DMS153 (cell line): ENCODE measurements around the gene LOXL3.
A peak's percentile ranks its signal among the peaks of the same experiment; 100 is the strongest.

Source experiments
- DNase-seq: peaks from one replicate; lab custom pipeline; 2025; lab: John Stamatoyannopoulos, UW

The LOXL3 gene

GRCh38 chr2:74553892-74554819 lies at the start of gene LOXL3, which contains the start of gene DOK1:
Gene LOXL3 (minus strand): TSS chr2:74553942. CDS start chr2:74552634, 1,308 bp downstream.
Gene DOK1 (plus strand): TSS chr2:74554720. CDS start chr2:74554755, 35 bp downstream.
- DNase-seq: peak; percentile 53

GRCh38 chr2:74602586-74603281 lies 49.0 kb upstream of the LOXL3 start:
- no peak for DNase-seq

GRCh38 chr2:74599676-74600075 lies 45.9 kb upstream of the LOXL3 start:
- no peak for DNase-seq

GRCh38 chr2:74597410-74597809 lies 43.7 kb upstream of the LOXL3 start:
- DNase-seq: peak; percentile 61

- no peak for DNase-seq
These were observed 42.8 kb upstream of the LOXL3 start for GRCh38 chr2:74596584-74596983.

- no peak for DNase-seq
These were observed 40.4 kb upstream of the LOXL3 start for GRCh38 chr2:74593826-74594772.

GRCh38 chr2:74588664-74589063 lies 34.9 kb upstream of the LOXL3 start:
- DNase-seq: no peak

- DNase-seq: peak; percentile 38
These were observed 34.0 kb upstream of the LOXL3 start for GRCh38 chr2:74587664-74588277.

- DNase-seq: no peak
These were observed 31.9 kb upstream of the LOXL3 start for GRCh38 chr2:74585406-74586185.

GRCh38 chr2:74584088-74584645 lies 30.4 kb upstream of the LOXL3 start:
- DNase-seq: no peak

- no peak for DNase-seq
These were observed 29.8 kb upstream of the LOXL3 start for GRCh38 chr2:74583504-74583903.

GRCh38 chr2:74582184-74582583 lies 28.4 kb upstream of the LOXL3 start:
- DNase-seq: no peak

GRCh38 chr2:74581463-74581862 lies 27.7 kb upstream of the LOXL3 start:
- DNase-seq: no peak

GRCh38 chr2:74578408-74578807 lies 24.7 kb upstream of the LOXL3 start:
- no peak for DNase-seq

GRCh38 chr2:74577448-74577847 lies 23.7 kb upstream of the LOXL3 start:
- no peak for DNase-seq

GRCh38 chr2:74576863-74577229 lies 23.1 kb upstream of the LOXL3 start:
- DNase-seq: no peak

- no peak for DNase-seq
These were observed 22.6 kb upstream of the LOXL3 start for GRCh38 chr2:74576211-74576862.

- DNase-seq: no peak
These were observed 21.6 kb upstream of the LOXL3 start for GRCh38 chr2:74575320-74575719.

GRCh38 chr2:74573747-74574562 lies 20.2 kb upstream of the LOXL3 start:
- DNase-seq: no peak
